SK-N-SH treated with all-trans-retinoic acid at 6 μM for 48 hours (cell line): ENCODE measurements around the gene SHB.

Experiments
- ATAC-seq: fragments of 200-7000 bp; cut with Tn5 transposase; 3 replicates; pipeline ENCODE4 v1.9.1; 2020; ENCODE audit warnings: mild to moderate bottlenecking, moderate library complexity
- ARNTL ChIP-seq: fragments of 450-650 bp; formaldehyde crosslinking; IDR thresholded peaks from 2 replicates; pipeline ENCODE4 v1.5.0; 2020; ENCODE audit warnings: low read depth, mild to moderate bottlenecking, moderate library complexity, borderline replicate concordance
- BACH2 ChIP-seq: fragments of 250-450 bp; sonication (Bioruptor Pico); IDR thresholded peaks from 2 replicates; pipeline ENCODE4 v1.9.0; 2021; ENCODE audit warnings: mild to moderate bottlenecking, borderline replicate concordance
- CSDC2 ChIP-seq: fragments of 250-450 bp; sonication (Bioruptor Pico); IDR thresholded peaks from 2 replicates; pipeline ENCODE4 v1.5.0; 2020; ENCODE audit warnings: mild to moderate bottlenecking, moderate library complexity
- GLIS3 ChIP-seq: fragments of 250-450 bp; sonication (Bioruptor Pico); IDR thresholded peaks from 2 replicates; pipeline ENCODE4 v1.5.0; 2020; ENCODE audit warnings: mild to moderate bottlenecking, moderate library complexity
- ISL1 ChIP-seq: fragments of 250-450 bp; sonication (Bioruptor Pico); IDR thresholded peaks from 2 replicates; pipeline ENCODE4 v2.1.2; 2022; ENCODE audit warnings: mild to moderate bottlenecking, moderate library complexity
- OSR1 ChIP-seq: fragments of 250-450 bp; sonication (Bioruptor Pico); IDR thresholded peaks from 2 replicates; pipeline ENCODE4 v1.8.0; 2022; ENCODE audit warnings: moderate library complexity, mild to moderate bottlenecking, inconsistent platforms
- PPARA ChIP-seq: fragments of 250-450 bp; sonication (Bioruptor Pico); IDR thresholded peaks from 2 replicates; pipeline ENCODE4 v1.5.0; 2020; ENCODE audit warnings: mild to moderate bottlenecking, borderline replicate concordance
- RARB ChIP-seq: fragments of 250-450 bp; sonication (Bioruptor Pico); IDR thresholded peaks from 2 replicates; pipeline ENCODE4 v1.8.0; 2021; ENCODE audit warnings: mild to moderate bottlenecking, moderate library complexity
- TCF4 ChIP-seq: fragments of 250-450 bp; sonication (Bioruptor Pico); IDR thresholded peaks from 2 replicates; pipeline ENCODE4 v1.8.0; 2021; ENCODE audit warnings: mild to moderate bottlenecking, moderate library complexity, borderline replicate concordance
- TOX ChIP-seq: fragments of 250-450 bp; sonication (Bioruptor Pico); IDR thresholded peaks from 2 replicates; pipeline ENCODE4 v1.8.0; 2021; ENCODE audit warnings: mild to moderate bottlenecking, moderate library complexity, borderline replicate concordance
- ZC3H10 ChIP-seq: fragments of 250-450 bp; sonication (Bioruptor Pico); IDR thresholded peaks from 2 replicates; pipeline ENCODE4 v1.5.1; 2021; ENCODE audit warnings: mild to moderate bottlenecking, moderate library complexity
- ZFP3 ChIP-seq: fragments of 250-450 bp; sonication (Bioruptor Pico); IDR thresholded peaks from 2 replicates; pipeline ENCODE4 v1.5.0; 2020; ENCODE audit warnings: mild to moderate bottlenecking, moderate library complexity
- ZFP30 ChIP-seq: fragments of 450-650 bp; formaldehyde crosslinking; IDR thresholded peaks from 2 replicates; pipeline ENCODE4 v1.5.0; 2022; ENCODE audit warnings: mild to moderate bottlenecking, moderate library complexity
- ZNF565 ChIP-seq: fragments of 450-650 bp; formaldehyde crosslinking; conservative IDR thresholded peaks from 2 replicates; pipeline ENCODE4 v1.5.0; 2020; ENCODE audit warnings: low read depth, mild to moderate bottlenecking, moderate library complexity
- ZNF70 ChIP-seq: fragments of 450-650 bp; formaldehyde crosslinking; IDR thresholded peaks from 2 replicates; pipeline ENCODE4 v1.5.0; 2020; ENCODE audit warnings: mild to moderate bottlenecking, moderate library complexity
- ZNF8 ChIP-seq: fragments of 450-650 bp; formaldehyde crosslinking; IDR thresholded peaks from 2 replicates; pipeline ENCODE4 v1.5.0; 2020; ENCODE audit warnings: mild to moderate bottlenecking, moderate library complexity
- TF ChIP-seq, protein P1 (sequence below): fragments of 250-450 bp; sonication (Bioruptor Pico); IDR thresholded peaks from 2 replicates; pipeline ENCODE4 v1.5.1; 2021; ENCODE audit warnings: mild to moderate bottlenecking, moderate library complexity
- TF ChIP-seq, protein P2 (sequence below): fragments of 250-450 bp; sonication (Bioruptor Pico); IDR thresholded peaks from 2 replicates; pipeline ENCODE4 v1.5.1; 2020; ENCODE audit warnings: low read depth, mild to moderate bottlenecking, moderate library complexity
- TF ChIP-seq, protein P3 (sequence below): fragments of 250-450 bp; sonication (Bioruptor Pico); IDR thresholded peaks from 2 replicates; pipeline ENCODE4 v1.5.0; 2020; ENCODE audit warnings: mild to moderate bottlenecking, moderate library complexity
- TF ChIP-seq, protein P4 (sequence below): fragments of 250-450 bp; sonication (Bioruptor Pico); IDR thresholded peaks from 2 replicates; pipeline ENCODE4 v1.8.0; 2020; ENCODE audit warnings: mild to moderate bottlenecking, moderate library complexity, borderline replicate concordance
- TF ChIP-seq, protein P5 (sequence below): fragments of 250-450 bp; sonication (Bioruptor Pico); IDR thresholded peaks from 2 replicates; pipeline ENCODE4 v1.8.0; 2021; ENCODE audit warnings: low read depth, mild to moderate bottlenecking, moderate library complexity, borderline replicate concordance

SHB gene

DNA sequence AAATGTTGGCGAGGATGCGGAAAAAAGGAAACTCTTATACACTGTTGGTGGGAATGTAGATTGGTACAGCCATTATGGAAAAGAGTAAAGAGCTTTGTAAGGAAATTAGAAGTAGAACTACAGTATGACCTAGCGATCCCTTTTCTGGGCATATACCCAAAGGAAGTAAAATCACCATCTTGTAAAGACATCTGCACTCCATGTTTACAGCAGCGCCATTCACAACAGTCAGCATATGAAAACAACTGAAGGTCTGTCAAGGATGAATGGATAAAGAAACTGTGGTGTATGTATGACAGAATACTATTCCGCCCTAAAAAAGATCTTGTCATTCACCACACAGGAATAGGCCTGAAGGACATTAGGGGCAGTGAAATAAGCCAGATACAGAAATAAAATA is 137.4 kb downstream of the SHB start:
- ATAC-seq: no peak
- no peak for TF ChIP-seq ISL1
- no peak for TF ChIP-seq ZNF8 (CRISPR knock-in tag)
- TF ChIP-seq, protein P1, sequence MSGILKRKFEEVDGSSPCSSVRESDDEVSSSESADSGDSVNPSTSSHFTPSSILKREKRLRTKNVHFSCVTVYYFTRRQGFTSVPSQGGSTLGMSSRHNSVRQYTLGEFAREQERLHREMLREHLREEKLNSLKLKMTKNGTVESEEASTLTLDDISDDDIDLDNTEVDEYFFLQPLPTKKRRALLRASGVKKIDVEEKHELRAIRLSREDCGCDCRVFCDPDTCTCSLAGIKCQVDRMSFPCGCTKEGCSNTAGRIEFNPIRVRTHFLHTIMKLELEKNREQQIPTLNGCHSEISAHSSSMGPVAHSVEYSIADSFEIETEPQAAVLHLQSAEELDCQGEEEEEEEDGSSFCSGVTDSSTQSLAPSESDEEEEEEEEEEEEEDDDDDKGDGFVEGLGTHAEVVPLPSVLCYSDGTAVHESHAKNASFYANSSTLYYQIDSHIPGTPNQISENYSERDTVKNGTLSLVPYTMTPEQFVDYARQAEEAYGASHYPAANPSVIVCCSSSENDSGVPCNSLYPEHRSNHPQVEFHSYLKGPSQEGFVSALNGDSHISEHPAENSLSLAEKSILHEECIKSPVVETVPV (CRISPR knock-in tag): no peak
- TF ChIP-seq, protein P2, sequence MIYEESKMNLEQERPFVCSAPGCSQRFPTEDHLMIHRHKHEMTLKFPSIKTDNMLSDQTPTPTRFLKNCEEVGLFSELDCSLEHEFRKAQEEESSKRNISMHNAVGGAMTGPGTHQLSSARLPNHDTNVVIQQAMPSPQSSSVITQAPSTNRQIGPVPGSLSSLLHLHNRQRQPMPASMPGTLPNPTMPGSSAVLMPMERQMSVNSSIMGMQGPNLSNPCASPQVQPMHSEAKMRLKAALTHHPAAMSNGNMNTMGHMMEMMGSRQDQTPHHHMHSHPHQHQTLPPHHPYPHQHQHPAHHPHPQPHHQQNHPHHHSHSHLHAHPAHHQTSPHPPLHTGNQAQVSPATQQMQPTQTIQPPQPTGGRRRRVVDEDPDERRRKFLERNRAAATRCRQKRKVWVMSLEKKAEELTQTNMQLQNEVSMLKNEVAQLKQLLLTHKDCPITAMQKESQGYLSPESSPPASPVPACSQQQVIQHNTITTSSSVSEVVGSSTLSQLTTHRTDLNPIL (CRISPR knock-in tag): no peak
- TF ChIP-seq, protein P3, sequence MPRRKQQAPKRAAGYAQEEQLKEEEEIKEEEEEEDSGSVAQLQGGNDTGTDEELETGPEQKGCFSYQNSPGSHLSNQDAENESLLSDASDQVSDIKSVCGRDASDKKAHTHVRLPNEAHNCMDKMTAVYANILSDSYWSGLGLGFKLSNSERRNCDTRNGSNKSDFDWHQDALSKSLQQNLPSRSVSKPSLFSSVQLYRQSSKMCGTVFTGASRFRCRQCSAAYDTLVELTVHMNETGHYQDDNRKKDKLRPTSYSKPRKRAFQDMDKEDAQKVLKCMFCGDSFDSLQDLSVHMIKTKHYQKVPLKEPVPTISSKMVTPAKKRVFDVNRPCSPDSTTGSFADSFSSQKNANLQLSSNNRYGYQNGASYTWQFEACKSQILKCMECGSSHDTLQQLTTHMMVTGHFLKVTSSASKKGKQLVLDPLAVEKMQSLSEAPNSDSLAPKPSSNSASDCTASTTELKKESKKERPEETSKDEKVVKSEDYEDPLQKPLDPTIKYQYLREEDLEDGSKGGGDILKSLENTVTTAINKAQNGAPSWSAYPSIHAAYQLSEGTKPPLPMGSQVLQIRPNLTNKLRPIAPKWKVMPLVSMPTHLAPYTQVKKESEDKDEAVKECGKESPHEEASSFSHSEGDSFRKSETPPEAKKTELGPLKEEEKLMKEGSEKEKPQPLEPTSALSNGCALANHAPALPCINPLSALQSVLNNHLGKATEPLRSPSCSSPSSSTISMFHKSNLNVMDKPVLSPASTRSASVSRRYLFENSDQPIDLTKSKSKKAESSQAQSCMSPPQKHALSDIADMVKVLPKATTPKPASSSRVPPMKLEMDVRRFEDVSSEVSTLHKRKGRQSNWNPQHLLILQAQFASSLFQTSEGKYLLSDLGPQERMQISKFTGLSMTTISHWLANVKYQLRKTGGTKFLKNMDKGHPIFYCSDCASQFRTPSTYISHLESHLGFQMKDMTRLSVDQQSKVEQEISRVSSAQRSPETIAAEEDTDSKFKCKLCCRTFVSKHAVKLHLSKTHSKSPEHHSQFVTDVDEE: no peak
- no peak for TF ChIP-seq ARNTL
- no peak for TF ChIP-seq ZNF70 (CRISPR knock-in tag)
- no peak for TF ChIP-seq ZNF565 (CRISPR knock-in tag)
- TF ChIP-seq BACH2: no peak
- no peak for TF ChIP-seq GLIS3 (CRISPR knock-in tag)
- no peak for TF ChIP-seq RARB (CRISPR knock-in tag)
- TF ChIP-seq PPARA (CRISPR knock-in tag): no peak
- no peak for TF ChIP-seq ZFP30 (CRISPR knock-in tag)
- TF ChIP-seq, protein P4, sequence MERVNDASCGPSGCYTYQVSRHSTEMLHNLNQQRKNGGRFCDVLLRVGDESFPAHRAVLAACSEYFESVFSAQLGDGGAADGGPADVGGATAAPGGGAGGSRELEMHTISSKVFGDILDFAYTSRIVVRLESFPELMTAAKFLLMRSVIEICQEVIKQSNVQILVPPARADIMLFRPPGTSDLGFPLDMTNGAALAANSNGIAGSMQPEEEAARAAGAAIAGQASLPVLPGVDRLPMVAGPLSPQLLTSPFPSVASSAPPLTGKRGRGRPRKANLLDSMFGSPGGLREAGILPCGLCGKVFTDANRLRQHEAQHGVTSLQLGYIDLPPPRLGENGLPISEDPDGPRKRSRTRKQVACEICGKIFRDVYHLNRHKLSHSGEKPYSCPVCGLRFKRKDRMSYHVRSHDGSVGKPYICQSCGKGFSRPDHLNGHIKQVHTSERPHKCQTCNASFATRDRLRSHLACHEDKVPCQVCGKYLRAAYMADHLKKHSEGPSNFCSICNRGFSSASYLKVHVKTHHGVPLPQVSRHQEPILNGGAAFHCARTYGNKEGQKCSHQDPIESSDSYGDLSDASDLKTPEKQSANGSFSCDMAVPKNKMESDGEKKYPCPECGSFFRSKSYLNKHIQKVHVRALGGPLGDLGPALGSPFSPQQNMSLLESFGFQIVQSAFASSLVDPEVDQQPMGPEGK (CRISPR knock-in tag): no peak
- no peak for TF ChIP-seq OSR1 (CRISPR knock-in tag)
- TF ChIP-seq, protein P5, sequence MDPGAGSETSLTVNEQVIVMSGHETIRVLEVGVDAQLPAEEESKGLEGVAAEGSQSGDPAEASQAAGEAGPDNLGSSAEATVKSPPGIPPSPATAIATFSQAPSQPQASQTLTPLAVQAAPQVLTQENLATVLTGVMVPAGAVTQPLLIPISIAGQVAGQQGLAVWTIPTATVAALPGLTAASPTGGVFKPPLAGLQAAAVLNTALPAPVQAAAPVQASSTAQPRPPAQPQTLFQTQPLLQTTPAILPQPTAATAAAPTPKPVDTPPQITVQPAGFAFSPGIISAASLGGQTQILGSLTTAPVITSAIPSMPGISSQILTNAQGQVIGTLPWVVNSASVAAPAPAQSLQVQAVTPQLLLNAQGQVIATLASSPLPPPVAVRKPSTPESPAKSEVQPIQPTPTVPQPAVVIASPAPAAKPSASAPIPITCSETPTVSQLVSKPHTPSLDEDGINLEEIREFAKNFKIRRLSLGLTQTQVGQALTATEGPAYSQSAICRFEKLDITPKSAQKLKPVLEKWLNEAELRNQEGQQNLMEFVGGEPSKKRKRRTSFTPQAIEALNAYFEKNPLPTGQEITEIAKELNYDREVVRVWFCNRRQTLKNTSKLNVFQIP: no peak
- no peak for TF ChIP-seq TOX (CRISPR knock-in tag)
- TF ChIP-seq TCF4 (CRISPR knock-in tag): no peak

DNA sequence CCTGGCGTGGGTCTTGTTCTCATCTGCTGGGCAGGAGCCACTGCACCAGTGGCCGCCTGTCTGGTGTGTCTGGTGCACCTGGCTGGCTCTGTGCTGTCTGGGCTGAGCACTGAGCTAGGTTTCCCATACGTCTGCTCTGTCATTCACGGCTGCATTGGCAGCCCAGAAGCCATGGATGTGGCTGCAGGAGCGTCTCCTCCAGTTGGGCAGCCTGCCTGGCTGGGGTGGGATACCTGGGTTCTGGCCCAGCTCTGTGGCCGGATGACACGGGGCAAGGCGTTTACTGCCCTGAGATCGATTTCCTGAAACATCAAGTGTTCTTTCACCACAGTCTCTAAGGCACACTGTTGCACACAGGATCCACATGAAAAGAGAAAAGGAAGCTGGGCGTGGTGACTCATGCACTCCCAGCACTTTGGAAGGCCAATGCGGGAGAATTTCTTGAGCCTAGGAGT is 139.6 kb downstream of the SHB start:
- ATAC-seq: peak; percentile 74
- TF ChIP-seq, protein P3: no peak
- TF ChIP-seq RARB (CRISPR knock-in tag) (no peak), TOX (CRISPR knock-in tag) (no peak), GLIS3 (CRISPR knock-in tag) (no peak), ZNF565 (CRISPR knock-in tag) (no peak), PPARA (CRISPR knock-in tag) (no peak), CSDC2 (CRISPR knock-in tag) (no peak), ISL1 (no peak), ZFP3 (CRISPR knock-in tag) (no peak), ZFP30 (CRISPR knock-in tag) (no peak), TCF4 (CRISPR knock-in tag) (no peak), BACH2 (no peak), ZC3H10 (no peak), ZNF8 (CRISPR knock-in tag) (no peak), ARNTL (no peak)
- TF ChIP-seq, protein P2 (CRISPR knock-in tag): no peak
- TF ChIP-seq, protein P5: no peak
- TF ChIP-seq, protein P1 (CRISPR knock-in tag): no peak
